Fibroblast of lung (primary cell): ENCODE data around the gene HPSE2. TPM values are rescaled to one million over a fixed set of nuclear protein-coding genes. Genes with fewer than 3 reads are reported as not detected.

Experiments
- DNase-seq, 2 donors: peaks; one replicate each; pipeline versions ENCODE4 v3.0.0 to v3.0.0-alpha.2; 2010; ENCODE audit warnings: low read depth in 2 of 2
- H2AFZ ChIP-seq: 2 replicates; pipeline ENCODE4 v1.5.1; 2012; ENCODE audit warnings: low read length, control low read depth, inconsistent platforms
- H3K27ac ChIP-seq: 2 replicates; pipeline ENCODE4 v1.5.1; 2011; ENCODE audit warnings: low read length, control low read depth; ENCODE audit not compliant: insufficient read depth
- H3K27me3 ChIP-seq: 2 replicates; pipeline ENCODE4 v1.5.1; 2011; ENCODE audit warnings: mild to moderate bottlenecking, low read length; ENCODE audit not compliant: control insufficient read depth, insufficient read depth
- H3K36me3 ChIP-seq: 2 replicates; pipeline ENCODE4 v1.5.1; 2011; ENCODE audit warnings: low read length; ENCODE audit not compliant: control insufficient read depth, insufficient read depth
- H3K4me1 ChIP-seq: 2 replicates; pipeline ENCODE4 v1.5.1; 2011; ENCODE audit warnings: low read length; ENCODE audit not compliant: control insufficient read depth, insufficient read depth; ENCODE audit errors: extremely low read depth
- H3K4me2 ChIP-seq: 2 replicates; pipeline ENCODE4 v1.5.1; 2011; ENCODE audit warnings: low read length, control low read depth; ENCODE audit not compliant: insufficient read depth; ENCODE audit errors: extremely low read depth
- H3K4me3 ChIP-seq, 4 experiments: fragments of 200-600 bp in 1 of 4; sonication (generic) in 1 of 4; replicated peaks in 1 of 4; 2 replicates each; pipeline ENCODE4 v1.5.1; 2011 to 2016; ENCODE audit warnings: low read length in 4 of 4, low read depth in 3 of 4, mild to moderate bottlenecking in 3 of 4, control low read depth in 2 of 4, inconsistent platforms in 1 of 4, mixed read lengths in 1 of 4; ENCODE audit not compliant: insufficient read depth in 1 of 4; ENCODE audit errors: control extremely low read depth in 1 of 4
- H3K79me2 ChIP-seq: 2 replicates; pipeline ENCODE4 v1.5.1; 2012; ENCODE audit warnings: mild to moderate bottlenecking, low read length, inconsistent platforms; ENCODE audit not compliant: control insufficient read depth, insufficient read depth
- H3K9ac ChIP-seq: 2 replicates; pipeline ENCODE4 v1.5.1; 2011; ENCODE audit warnings: mild to moderate bottlenecking, low read length, control low read depth; ENCODE audit not compliant: insufficient read depth
- H3K9me3 ChIP-seq: 2 replicates; pipeline ENCODE4 v1.5.1; 2012; ENCODE audit warnings: low read depth, low read length; ENCODE audit not compliant: control insufficient read depth, insufficient read depth
- H4K20me1 ChIP-seq: 2 replicates; pipeline ENCODE4 v1.5.1; 2011; ENCODE audit warnings: low read length; ENCODE audit not compliant: control insufficient read depth, insufficient read depth; ENCODE audit errors: extremely low read depth
- CTCF ChIP-seq, 2 donors: IDR thresholded peaks in 1 of 2; conservative IDR thresholded peaks in 1 of 2; 1 replicate in 1 of 2; 2 replicates in 1 of 2; pipeline ENCODE4 v1.5.1; 2011 to 2012; ENCODE audit warnings: low read length in 2 of 2, control low read depth in 1 of 2, inconsistent platforms in 1 of 2, low read depth in 1 of 2, mild to moderate bottlenecking in 1 of 2
- EZH2 ChIP-seq: IDR thresholded peaks from 2 replicates; pipeline ENCODE4 v1.5.1; 2012; ENCODE audit warnings: low read length, control low read depth, mild to moderate bottlenecking; ENCODE audit errors: missing control alignments
- polyA plus RNA-seq, 2 donors: library from polyadenylated mRNA; depleted of rRNA in 1 of 2; stranded (reverse) in 1 of 2; unstranded in 1 of 2; fragments of >200 nt; gene quantifications; 2 replicates each; pipeline ENCODE4 v1.2.1, GENCODE V29; 2011 to 2012; ENCODE audit warnings: missing spikeins in 1 of 2
- total RNA-seq: library from RNA; depleted of rRNA; stranded (reverse); fragments of >200 nt; gene quantifications from 2 replicates; pipeline ENCODE4 v1.2.1, GENCODE V29; 2014

HPSE2 gene
- total and polyA plus RNA-seq, 2 donors (not counting 1 experiment from before 2014, with no cell fraction given): 0.02 to 0.17 TPM

GRCh38 chr10:98832196-98832595, 403.5 kb downstream of the HPSE2 start:
- Histone ChIP-seq H3K79me2 (no peaks in the 10 kb centered on the region), H3K27ac (no peak overlapping the region), H3K27me3 (no peaks in the 10 kb centered on the region), H3K9me3 (no peaks in the 10 kb centered on the region), H2AFZ (no peak overlapping the region), H3K4me2 (no peak overlapping the region), H3K9ac (no peak overlapping the region), H3K4me3 (no peak overlapping the region), H3K36me3 (no peaks in the 10 kb centered on the region), H3K4me1 (no peaks in the 10 kb centered on the region), H4K20me1 (no peaks in the 10 kb centered on the region)
- no peak for DNase-seq
- TF ChIP-seq EZH2 (no peak), CTCF (conservative IDR thresholded peaks at IDR 0.05 in 1 of 2, IDR thresholded peaks at IDR 0.05 in 1 of 2; ENCODE audit: low read depth in 1 of 2, low read length in 2 of 2) (no peak)

DNA sequence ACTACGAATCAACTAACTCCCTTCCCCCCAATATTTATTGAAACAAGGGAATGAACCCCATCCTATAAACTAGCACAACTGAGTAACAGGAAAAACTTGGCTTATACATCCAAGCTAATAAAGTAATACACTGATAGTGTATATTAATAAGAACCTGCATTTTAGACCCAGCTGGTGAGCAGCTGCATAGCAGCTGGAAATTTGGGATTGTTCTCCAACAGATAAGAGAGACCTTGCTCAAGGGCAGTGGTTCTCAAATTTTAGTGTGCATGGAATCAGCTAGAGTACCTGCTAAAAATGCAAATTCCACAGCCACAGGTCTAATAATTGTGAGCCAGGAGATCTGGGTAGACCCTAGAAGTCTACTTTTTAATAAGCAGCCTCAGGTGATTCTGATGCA, 404.3 kb downstream of the HPSE2 start:
- Histone ChIP-seq H3K4me3 (no peak overlapping the region), H3K4me2 (no peak overlapping the region), H3K9ac (no peak overlapping the region), H4K20me1 (no peaks in the 10 kb centered on the region), H3K4me1 (no peaks in the 10 kb centered on the region), H3K27ac (no peak overlapping the region), H3K27me3 (no peaks in the 10 kb centered on the region), H3K9me3 (no peaks in the 10 kb centered on the region), H2AFZ (no peak overlapping the region), H3K79me2 (no peaks in the 10 kb centered on the region), H3K36me3 (no peaks in the 10 kb centered on the region)
- DNase-seq: no peak
- TF ChIP-seq EZH2 (no peak), CTCF (conservative IDR thresholded peaks at IDR 0.05 in 1 of 2, IDR thresholded peaks at IDR 0.05 in 1 of 2; ENCODE audit: low read depth in 1 of 2, low read length in 2 of 2) (no peak)

DNA sequence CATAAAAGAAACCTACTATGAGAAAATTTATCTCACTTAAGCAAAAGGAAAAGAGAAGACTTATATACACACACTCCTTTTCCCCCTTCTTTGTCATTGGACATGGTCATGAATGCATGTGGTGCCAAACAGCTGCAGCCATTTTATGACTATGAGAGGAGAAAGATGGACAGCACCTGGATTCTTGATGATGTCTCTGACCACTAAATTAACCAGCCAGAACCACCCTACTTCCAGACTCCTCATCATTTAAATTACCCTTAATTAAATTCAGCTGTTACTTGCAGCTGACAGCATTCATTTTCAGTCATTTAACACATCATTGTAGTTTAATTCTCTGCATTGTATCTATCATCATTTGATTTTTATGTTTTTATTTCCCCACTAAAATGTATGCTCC, 409.9 kb downstream of the HPSE2 start:
- H3K79me2 ChIP-seq: no peaks in the 10 kb centered on the region
- no peak overlapping the region for H2AFZ ChIP-seq
- no peak overlapping the region for H3K27ac ChIP-seq
- H3K36me3 ChIP-seq: no peaks in the 10 kb centered on the region
- no peaks in the 10 kb centered on the region for H3K27me3 ChIP-seq
- H3K4me2 ChIP-seq: no peak overlapping the region
- H3K9ac ChIP-seq: no peak overlapping the region
- no peak overlapping the region for H3K4me3 ChIP-seq
- no peak for DNase-seq
- TF ChIP-seq EZH2: no peak
- no peak for TF ChIP-seq CTCF (conservative IDR thresholded peaks at IDR 0.05 in 1 of 2, IDR thresholded peaks at IDR 0.05 in 1 of 2; ENCODE audit: low read depth in 1 of 2, low read length in 2 of 2)
- no peaks in the 10 kb centered on the region for H3K4me1 ChIP-seq
- H4K20me1 ChIP-seq: no peaks in the 10 kb centered on the region
- H3K9me3 ChIP-seq: no peaks in the 10 kb centered on the region
